Muscle layer of colon (tissue), 2 donors: ENCODE data around the gene KRTAP6-3.

Experiments used
- H3K27ac ChIP-seq: one replicate; pipeline ENCODE4 v1.7.0; 2013; ENCODE audit warnings: low read depth, mild to moderate bottlenecking, low read length, moderate library complexity
- H3K27me3 ChIP-seq, 2 donors: one replicate each; pipeline ENCODE4 v1.7.0; 2013; ENCODE audit warnings: low read length in 2 of 2, mild to moderate bottlenecking in 2 of 2; ENCODE audit not compliant: insufficient read depth in 2 of 2, control insufficient read depth in 1 of 2
- H3K36me3 ChIP-seq: one replicate; pipeline ENCODE4 v1.7.0; 2013; ENCODE audit warnings: mild to moderate bottlenecking, low read length; ENCODE audit not compliant: insufficient read depth
- H3K4me1 ChIP-seq: one replicate; pipeline ENCODE4 v1.7.0; 2013; ENCODE audit warnings: mild to moderate bottlenecking, low read length; ENCODE audit not compliant: insufficient read depth
- H3K4me3 ChIP-seq, 2 donors: one replicate each; pipeline ENCODE4 v1.7.0; 2013; ENCODE audit warnings: low read length in 2 of 2, low read depth in 1 of 2, mild to moderate bottlenecking in 1 of 2, moderate library complexity in 1 of 2
- H3K9ac ChIP-seq: one replicate; pipeline ENCODE4 v1.7.0; 2013; ENCODE audit warnings: low read length
- H3K9me3 ChIP-seq: one replicate; pipeline ENCODE4 v1.7.0; 2013; ENCODE audit warnings: mild to moderate bottlenecking, low read length
- donor health status: abdominal sarcoma.
- donor health status: Adenocarcinoma of cecum.

Gene KRTAP6-3, protein sequence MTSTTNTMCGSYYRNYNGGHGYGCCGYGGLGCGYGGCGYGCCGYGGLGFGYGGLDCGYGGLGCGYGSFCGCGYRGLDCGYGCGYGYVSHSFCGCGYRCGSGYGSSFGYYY

DNA sequence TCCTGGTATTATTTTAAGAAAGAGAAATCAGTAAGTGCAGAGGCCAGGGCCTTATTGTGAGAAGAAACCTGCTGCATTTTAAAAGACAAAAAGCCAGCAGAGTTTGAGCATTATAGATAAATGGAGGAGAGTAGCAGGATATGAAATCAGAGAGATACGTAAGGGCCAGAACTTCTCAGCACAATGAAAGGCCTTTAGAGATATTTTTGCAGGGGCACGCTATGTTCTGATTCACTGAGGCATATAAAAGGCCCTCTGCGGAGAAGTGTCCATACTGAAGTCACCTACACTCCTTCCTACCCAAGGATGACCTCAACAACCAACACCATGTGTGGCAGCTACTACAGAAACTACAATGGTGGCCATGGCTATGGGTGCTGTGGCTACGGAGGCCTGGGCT is at the start of gene KRTAP6-3:
KRTAP6-3 (plus strand) TSS at position 301 of the 400 bp plus-strand sequence; CDS start at position 307, 6 bp downstream.
- Histone ChIP-seq H3K36me3 (no peaks in the 10 kb centered on the region), H3K9me3 (no peaks in the 10 kb centered on the region), H3K27me3 (no peaks in the 10 kb centered on the region), H3K27ac (no peak within 1 kb of the TSS), H3K4me3 (no peak within 1 kb of the TSS), H3K9ac (no peak within 1 kb of the TSS), H3K4me1 (no peaks in the 10 kb centered on the region)

GRCh38 chr21:30552782-30553181 is 39.5 kb upstream of the KRTAP6-3 start:
- Histone ChIP-seq H3K27me3 (no peaks in the 10 kb centered on the region), H3K36me3 (no peaks in the 10 kb centered on the region), H3K4me1 (no peaks in the 10 kb centered on the region), H3K9ac (no peak overlapping the region), H3K9me3 (no peaks in the 10 kb centered on the region), H3K4me3 (no peak overlapping the region), H3K27ac (no peak overlapping the region)

DNA sequence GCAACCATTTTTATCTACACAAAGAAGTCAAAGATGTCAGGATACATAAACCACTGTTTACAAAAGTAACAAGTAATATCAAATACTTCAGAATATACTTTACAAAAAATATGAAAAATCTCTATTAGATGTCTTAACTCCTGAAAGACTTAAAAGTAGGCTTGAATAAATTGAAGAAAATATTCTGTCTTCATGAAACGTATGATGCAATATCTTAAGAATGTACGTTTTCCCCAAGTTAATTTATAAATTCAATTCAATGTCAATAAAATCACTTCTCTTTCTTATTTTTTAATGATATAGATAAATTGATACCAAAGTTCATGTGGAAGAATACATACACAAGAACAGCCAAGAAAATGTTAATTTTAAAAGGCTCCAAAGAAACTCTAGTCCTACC is 37.1 kb upstream of the KRTAP6-3 start:
- Histone ChIP-seq H3K27me3 (no peaks in the 10 kb centered on the region), H3K4me3 (no peak overlapping the region), H3K9me3 (no peaks in the 10 kb centered on the region)

DNA sequence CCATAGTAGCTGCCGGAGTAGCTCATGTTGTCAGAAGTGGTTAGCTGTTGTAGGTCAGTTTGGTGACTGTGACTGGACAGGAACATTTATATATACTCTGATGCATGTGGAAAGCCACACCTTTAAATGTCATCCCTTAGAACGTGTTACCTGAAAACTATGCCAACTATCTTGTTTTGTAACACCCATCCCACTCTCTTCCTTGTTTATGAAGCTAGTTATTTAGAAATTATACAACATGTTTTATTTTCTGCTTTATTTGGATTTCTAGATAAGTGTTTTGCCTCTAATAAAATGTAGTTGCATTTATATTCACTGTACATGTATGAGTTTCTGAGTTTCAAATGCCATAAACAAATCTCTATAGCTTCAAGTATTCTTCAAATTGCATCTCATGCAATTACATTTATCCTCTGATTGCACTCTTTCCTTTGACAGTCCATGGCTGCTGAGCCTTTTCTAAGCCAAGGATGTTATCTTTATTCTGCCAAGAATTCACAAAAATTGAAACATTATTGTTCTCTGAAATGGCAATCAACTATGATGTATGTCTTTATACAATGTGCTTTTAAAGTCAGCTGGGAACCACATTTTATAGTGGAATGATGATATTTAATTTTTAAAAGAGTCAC is 30.9 kb upstream of the KRTAP6-3 start, which contains the start of gene KRTAP19-7:
KRTAP19-7 (minus strand) TSS at position 51 of the 632 bp plus-strand sequence; CDS start at position 26, 25 bp downstream.
- Histone ChIP-seq H3K9me3 (no peaks in the 10 kb centered on the region), H3K4me3 (no peak within 1 kb of the TSS), H3K27me3 (no peaks in the 10 kb centered on the region), H3K9ac (no peak within 1 kb of the TSS), H3K27ac (no peak within 1 kb of the TSS), H3K36me3 (no peaks in the 10 kb centered on the region), H3K4me1 (no peaks in the 10 kb centered on the region)

More for the DNA sequence above, 37.1 kb upstream of the KRTAP6-3 start:
- Histone ChIP-seq H3K36me3 (no peaks in the 10 kb centered on the region), H3K9ac (no peak overlapping the region), H3K4me1 (no peaks in the 10 kb centered on the region), H3K27ac (no peak overlapping the region)

DNA sequence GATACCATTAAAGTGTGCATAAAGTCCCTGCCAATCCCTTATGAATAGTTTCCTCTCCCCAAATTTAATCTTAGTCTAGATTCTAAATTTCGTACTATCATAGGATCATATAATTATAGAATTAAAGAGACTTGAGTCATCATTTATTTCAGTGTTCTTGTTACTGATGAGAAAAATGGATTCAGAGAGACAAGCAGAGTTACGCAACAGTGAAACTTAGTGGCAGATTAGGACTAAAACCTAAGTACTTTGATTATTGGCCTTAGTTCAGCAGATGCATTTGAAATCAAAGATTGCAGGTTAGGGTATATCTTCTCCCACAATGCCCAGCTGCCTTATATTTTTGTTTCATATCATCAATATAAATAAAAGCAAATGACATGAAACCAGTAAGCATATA is 30.3 kb upstream of the KRTAP6-3 start:
- Histone ChIP-seq H3K4me3 (no peak overlapping the region), H3K36me3 (no peaks in the 10 kb centered on the region), H3K9ac (no peak overlapping the region), H3K27me3 (no peaks in the 10 kb centered on the region), H3K27ac (no peak overlapping the region), H3K9me3 (no peaks in the 10 kb centered on the region), H3K4me1 (no peaks in the 10 kb centered on the region)

GRCh38 chr21:30563072-30563471 is 29.2 kb upstream of the KRTAP6-3 start:
- H3K27me3 ChIP-seq, result no peaks in the 10 kb centered on the region
- no peaks in the 10 kb centered on the region for H3K9me3 ChIP-seq
- H3K36me3 ChIP-seq, result no peaks in the 10 kb centered on the region
- H3K27ac ChIP-seq, result no peak overlapping the region
- no peak overlapping the region for H3K9ac ChIP-seq
- no peak overlapping the region for H3K4me3 ChIP-seq
- no peaks in the 10 kb centered on the region for H3K4me1 ChIP-seq

- Histone ChIP-seq H3K4me1 (no peaks in the 10 kb centered on the region), H3K36me3 (no peaks in the 10 kb centered on the region), H3K27me3 (no peaks in the 10 kb centered on the region), H3K27ac (no peak overlapping the region), H3K9me3 (no peaks in the 10 kb centered on the region), H3K9ac (no peak overlapping the region), H3K4me3 (no peak overlapping the region)
These were observed 28.6 kb upstream of the KRTAP6-3 start for GRCh38 chr21:30563630-30564029.

GRCh38 chr21:30567617-30568016 is 24.6 kb upstream of the KRTAP6-3 start:
- no peaks in the 10 kb centered on the region for H3K4me1 ChIP-seq
- no peak overlapping the region for H3K27ac ChIP-seq
- H3K27me3 ChIP-seq, result no peaks in the 10 kb centered on the region
- H3K9ac ChIP-seq, result no peak overlapping the region
- H3K4me3 ChIP-seq, result no peak overlapping the region
- no peaks in the 10 kb centered on the region for H3K36me3 ChIP-seq
- H3K9me3 ChIP-seq, result no peaks in the 10 kb centered on the region

GRCh38 chr21:30577766-30578165 is 14.5 kb upstream of the KRTAP6-3 start:
- Histone ChIP-seq H3K9ac (no peak overlapping the region), H3K4me3 (no peak overlapping the region), H3K36me3 (no peaks in the 10 kb centered on the region), H3K4me1 (no peaks in the 10 kb centered on the region), H3K27ac (no peak overlapping the region), H3K9me3 (no peaks in the 10 kb centered on the region), H3K27me3 (no peaks in the 10 kb centered on the region)

DNA sequence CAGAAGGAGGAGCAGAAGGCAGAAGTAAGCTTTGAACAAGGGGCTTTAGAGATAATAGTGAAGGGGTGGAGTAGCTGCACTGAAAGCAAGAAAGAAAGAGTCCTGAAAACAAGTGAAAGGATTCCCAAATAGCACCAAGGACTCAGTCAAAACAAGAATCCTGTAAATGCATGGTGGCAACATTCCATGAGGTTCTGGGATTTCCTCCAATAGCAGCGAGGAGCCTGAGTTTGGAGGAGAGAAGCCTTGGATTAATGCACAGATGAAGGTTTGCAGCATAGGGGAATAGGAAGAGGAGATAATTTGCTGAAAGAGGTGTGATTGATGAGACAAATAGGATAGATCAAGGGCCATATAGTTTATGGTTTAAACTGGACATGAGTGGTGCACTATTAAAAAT is 12.9 kb upstream of the KRTAP6-3 start:
- Histone ChIP-seq H3K27ac (no peak overlapping the region), H3K9ac (no peak overlapping the region)

GRCh38 chr21:30580132-30580531 is 12.1 kb upstream of the KRTAP6-3 start:
- Histone ChIP-seq H3K36me3 (no peaks in the 10 kb centered on the region), H3K4me3 (no peak overlapping the region), H3K9me3 (no peaks in the 10 kb centered on the region), H3K27me3 (no peaks in the 10 kb centered on the region), H3K9ac (no peak overlapping the region), H3K4me1 (no peaks in the 10 kb centered on the region), H3K27ac (no peak overlapping the region)

More for the DNA sequence above, 12.9 kb upstream of the KRTAP6-3 start:
- Histone ChIP-seq H3K27me3 (no peaks in the 10 kb centered on the region), H3K4me1 (no peaks in the 10 kb centered on the region), H3K9me3 (no peaks in the 10 kb centered on the region), H3K4me3 (no peak overlapping the region), H3K36me3 (no peaks in the 10 kb centered on the region)

GRCh38 chr21:30582870-30583269 is 9.4 kb upstream of the KRTAP6-3 start:
- H3K9ac ChIP-seq, result no peak overlapping the region
- H3K4me1 ChIP-seq, result no peaks in the 10 kb centered on the region
- no peaks in the 10 kb centered on the region for H3K9me3 ChIP-seq
- H3K27ac ChIP-seq, result no peak overlapping the region
- no peaks in the 10 kb centered on the region for H3K36me3 ChIP-seq
- H3K27me3 ChIP-seq, result no peaks in the 10 kb centered on the region
- no peak overlapping the region for H3K4me3 ChIP-seq
